K562 (cell line): Measurements from ENCODE around the gene CFD. TPM values are rescaled to one million over a fixed set of nuclear protein-coding genes. Genes with fewer than 3 reads are reported as not detected.

Experiments
- CBFA2T2 ChIP-seq: fragments of 450-650 bp; conservative IDR thresholded peaks from 2 replicates; pipeline ENCODE4 v1.6.1; 2017; ENCODE audit warnings: mild to moderate bottlenecking
- DPF2 ChIP-seq: fragments of 450-650 bp; IDR thresholded peaks from 2 replicates; pipeline ENCODE4 v1.6.1; 2016
- GTF2E2 ChIP-seq: fragments of 200-800 bp; sonication (Bioruptor generic); IDR thresholded peaks from 2 replicates; pipeline ENCODE4 v1.6.1; 2016; ENCODE audit warnings: missing genetic modification characterization, missing compliant biosample characterization
- MCM5 ChIP-seq: fragments of 450-650 bp; IDR thresholded peaks from 2 replicates; pipeline ENCODE4 v1.6.1; 2016; ENCODE audit warnings: low read depth
- NFE2L1 ChIP-seq: fragments of 450-650 bp; IDR thresholded peaks from 2 replicates; pipeline ENCODE4 v1.6.1; 2016; ENCODE audit warnings: missing genetic modification characterization, low read depth, mild to moderate bottlenecking, missing compliant biosample characterization, moderate library complexity, borderline replicate concordance
- NRF1 ChIP-seq, 2 experiments: fragments of 450-650 bp; IDR thresholded peaks in 1 of 2; conservative IDR thresholded peaks in 1 of 2; 2 replicates each; pipeline ENCODE4 v1.6.1; 2014; ENCODE audit warnings: mild to moderate bottlenecking in 2 of 2
- PRMT5 ChIP-seq: sonication (generic); formaldehyde crosslinking; IDR thresholded peaks from 2 replicates; pipeline ENCODE4 v1.5.0; 2020; ENCODE audit warnings: missing genetic modification reagents
- RCOR1 ChIP-seq, 2 experiments: IDR thresholded peaks; 2 replicates each; pipeline ENCODE4 v1.6.1; 2012; ENCODE audit warnings: low read depth in 2 of 2, low read length in 2 of 2, borderline replicate concordance in 1 of 2, improper control_type of control experiment in 1 of 2
- RHOXF2B ChIP-seq: fragments of 250-450 bp; sonication (Bioruptor Pico); conservative IDR thresholded peaks from 2 replicates; pipeline ENCODE4 v1.5.1; 2021
- RUNX1 ChIP-seq: sonication (generic); IDR thresholded peaks from 2 replicates; pipeline ENCODE4 v1.6.1; 2016; ENCODE audit warnings: antibody characterized with exemption, low read depth
- SAFB ChIP-seq: fragments of 200-400 bp; formaldehyde crosslinking; IDR thresholded peaks from 2 replicates; pipeline ENCODE4 v1.6.1; 2017; ENCODE audit warnings: low read depth, low read length, borderline replicate concordance
- SP2 ChIP-seq: IDR thresholded peaks from 2 replicates; pipeline ENCODE4 v1.6.1; 2011; ENCODE audit warnings: mild to moderate bottlenecking, low read depth, low read length, moderate library complexity; ENCODE audit not compliant: poor library complexity, severe bottlenecking; ENCODE audit errors: extremely low read depth
- TEAD1 ChIP-seq, 2 experiments: fragments of 450-650 bp in 1 of 2; sonication (generic) in 1 of 2; formaldehyde crosslinking; IDR thresholded peaks; 2 replicates each; pipeline versions ENCODE4 v1.4.0 to v1.8.0; 2020 to 2022; ENCODE audit warnings: mild to moderate bottlenecking in 2 of 2, missing genetic modification reagents in 1 of 2
- ZNF165 ChIP-seq: fragments of 250-450 bp; sonication (Bioruptor Pico); IDR thresholded peaks from 2 replicates; pipeline ENCODE4 v1.4.0; 2020; ENCODE audit warnings: borderline replicate concordance
- ZNF384 ChIP-seq: IDR thresholded peaks from 2 replicates; pipeline ENCODE4 v1.6.1; 2012; ENCODE audit warnings: low read depth, low read length, improper control_type of control experiment
- ZNF444 ChIP-seq: fragments of 250-450 bp; sonication (Bioruptor Pico); IDR thresholded peaks from 2 replicates; pipeline ENCODE4 v1.4.0; 2020; ENCODE audit warnings: mild to moderate bottlenecking, moderate library complexity
- ZNF644 ChIP-seq: fragments of 200-800 bp; sonication (Bioruptor generic); IDR thresholded peaks from 2 replicates; pipeline ENCODE4 v1.6.1; 2016; ENCODE audit warnings: low read depth, missing genetic modification characterization, missing compliant biosample characterization
- polyA plus RNA-seq, 8 experiments: library from polyadenylated mRNA; depleted of rRNA in 4 of 8; stranded (reverse) in 5 of 8; unstranded in 3 of 8; fragments of >200 nt; fragmentation: Nextera tagmentation in 2 of 8; fragmentation: Illumina TruSeq in 1 of 8; extraction: Ambion mirVana in 2 of 8; extraction: Trizol in 1 of 8; gene quantifications; 2 replicates each; pipeline versions ENCODE4 v1.2.1 to v1.2.3, GENCODE V29; 2011 to 2014; ENCODE audit warnings: inconsistent platforms in 1 of 8, missing spikeins in 1 of 8
- total RNA-seq, 7 experiments: library from RNA; depleted of rRNA in 6 of 7; stranded (reverse); fragments of >200 nt in 6 of 7; fragmentation: Illumina TruSeq in 2 of 7; extraction: Trizol in 2 of 7; gene quantifications; 2 replicates each; pipeline versions ENCODE4 v1.2.1 to v1.2.3, GENCODE V29; 2011 to 2021; ENCODE audit warnings: low replicate concordance in 1 of 7
- TF ChIP-seq, protein P1 (sequence below): sonication (generic); formaldehyde crosslinking; IDR thresholded peaks from 2 replicates; pipeline ENCODE4 v1.8.1; 2023; ENCODE audit warnings: mild to moderate bottlenecking, missing genetic modification reagents
- TF ChIP-seq, protein P2 (sequence below): sonication (generic); formaldehyde crosslinking; IDR thresholded peaks from 2 replicates; pipeline ENCODE4 v1.8.0; 2022; ENCODE audit warnings: mild to moderate bottlenecking, missing genetic modification reagents
- TF ChIP-seq, protein P3 (sequence below): sonication (generic); formaldehyde crosslinking; IDR thresholded peaks from 2 replicates; pipeline ENCODE4 v1.8.0; 2022; ENCODE audit warnings: missing genetic modification reagents, mild to moderate bottlenecking, borderline replicate concordance
- TF ChIP-seq, protein P4 (sequence below): fragments of 450-650 bp; IDR thresholded peaks from 2 replicates; pipeline ENCODE4 v1.6.1; 2018; ENCODE audit not compliant: partially characterized antibody

The CFD gene
- total and polyA plus RNA-seq, 9 of the 15 experiments (the other 6 are each of a cell fraction or from before 2014, with no cell fraction given) = 0.52 to 59.4 (median 7.6) TPM

DNA sequence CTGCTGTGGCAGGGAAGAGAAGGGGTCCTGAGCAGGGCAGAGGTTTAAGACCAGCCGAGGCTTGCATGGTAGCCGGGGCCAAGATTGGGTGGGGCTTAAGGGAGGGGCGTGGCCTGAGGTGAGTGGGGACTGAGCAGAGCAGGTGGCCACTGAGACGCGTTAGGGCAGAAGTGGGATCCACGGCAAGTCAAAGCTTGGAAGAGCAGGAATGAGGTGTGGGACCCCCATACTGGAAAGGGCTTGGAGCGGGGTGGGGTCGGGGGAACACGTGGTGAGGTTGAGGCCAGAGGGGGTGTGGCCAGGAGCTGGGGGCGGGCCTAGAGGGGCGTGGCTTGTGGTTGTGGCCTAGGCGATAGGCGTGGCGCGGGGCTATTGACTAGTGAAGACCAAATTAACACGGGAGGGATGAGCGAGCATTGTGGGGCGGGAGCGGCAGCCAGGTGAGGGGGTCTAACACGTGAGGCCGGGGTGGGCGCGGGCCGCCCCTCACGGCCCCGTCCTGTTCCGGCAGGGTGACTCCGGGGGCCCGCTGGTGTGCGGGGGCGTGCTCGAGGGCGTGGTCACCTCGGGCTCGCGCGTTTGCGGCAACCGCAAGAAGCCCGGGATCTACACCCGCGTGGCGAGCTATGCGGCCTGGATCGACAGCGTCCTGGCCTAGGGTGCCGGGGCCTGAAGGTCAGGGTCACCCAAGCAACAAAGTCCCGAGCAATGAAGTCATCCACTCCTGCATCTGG, 3.3 kb downstream of the CFD start (continued):
- TF ChIP-seq RHOXF2B = no peak
- peak in 1 of 2 experiments; percentile 26; a peak in 1 of 4 replicates for TF ChIP-seq TEAD1 (CRISPR knock-in tag; IDR thresholded peaks at IDR 0.05)
- TF ChIP-seq, protein P1, sequence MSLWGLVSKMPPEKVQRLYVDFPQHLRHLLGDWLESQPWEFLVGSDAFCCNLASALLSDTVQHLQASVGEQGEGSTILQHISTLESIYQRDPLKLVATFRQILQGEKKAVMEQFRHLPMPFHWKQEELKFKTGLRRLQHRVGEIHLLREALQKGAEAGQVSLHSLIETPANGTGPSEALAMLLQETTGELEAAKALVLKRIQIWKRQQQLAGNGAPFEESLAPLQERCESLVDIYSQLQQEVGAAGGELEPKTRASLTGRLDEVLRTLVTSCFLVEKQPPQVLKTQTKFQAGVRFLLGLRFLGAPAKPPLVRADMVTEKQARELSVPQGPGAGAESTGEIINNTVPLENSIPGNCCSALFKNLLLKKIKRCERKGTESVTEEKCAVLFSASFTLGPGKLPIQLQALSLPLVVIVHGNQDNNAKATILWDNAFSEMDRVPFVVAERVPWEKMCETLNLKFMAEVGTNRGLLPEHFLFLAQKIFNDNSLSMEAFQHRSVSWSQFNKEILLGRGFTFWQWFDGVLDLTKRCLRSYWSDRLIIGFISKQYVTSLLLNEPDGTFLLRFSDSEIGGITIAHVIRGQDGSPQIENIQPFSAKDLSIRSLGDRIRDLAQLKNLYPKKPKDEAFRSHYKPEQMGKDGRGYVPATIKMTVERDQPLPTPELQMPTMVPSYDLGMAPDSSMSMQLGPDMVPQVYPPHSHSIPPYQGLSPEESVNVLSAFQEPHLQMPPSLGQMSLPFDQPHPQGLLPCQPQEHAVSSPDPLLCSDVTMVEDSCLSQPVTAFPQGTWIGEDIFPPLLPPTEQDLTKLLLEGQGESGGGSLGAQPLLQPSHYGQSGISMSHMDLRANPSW (CRISPR knock-in tag) = no peak
- TF ChIP-seq ZNF444 (CRISPR knock-in tag) = no peak
- TF ChIP-seq ZNF384 = no peak
- no peak for TF ChIP-seq ZNF165 (CRISPR knock-in tag)
- TF ChIP-seq, protein P2, sequence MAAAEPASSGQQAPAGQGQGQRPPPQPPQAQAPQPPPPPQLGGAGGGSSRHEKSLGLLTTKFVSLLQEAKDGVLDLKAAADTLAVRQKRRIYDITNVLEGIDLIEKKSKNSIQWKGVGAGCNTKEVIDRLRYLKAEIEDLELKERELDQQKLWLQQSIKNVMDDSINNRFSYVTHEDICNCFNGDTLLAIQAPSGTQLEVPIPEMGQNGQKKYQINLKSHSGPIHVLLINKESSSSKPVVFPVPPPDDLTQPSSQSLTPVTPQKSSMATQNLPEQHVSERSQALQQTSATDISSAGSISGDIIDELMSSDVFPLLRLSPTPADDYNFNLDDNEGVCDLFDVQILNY (CRISPR knock-in tag) = no peak
- TF ChIP-seq RCOR1 (IDR thresholded peaks at IDR 0.05; ENCODE audit: borderline replicate concordance in 1 of 2, low read depth in 2 of 2, low read length in 2 of 2) = no peak
- peak; percentile 16; the same call in 1 of the 2 replicates for TF ChIP-seq DPF2
- TF ChIP-seq GTF2E2 (tag) = no peak
- TF ChIP-seq RUNX1 = no peak
- TF ChIP-seq, protein P3, sequence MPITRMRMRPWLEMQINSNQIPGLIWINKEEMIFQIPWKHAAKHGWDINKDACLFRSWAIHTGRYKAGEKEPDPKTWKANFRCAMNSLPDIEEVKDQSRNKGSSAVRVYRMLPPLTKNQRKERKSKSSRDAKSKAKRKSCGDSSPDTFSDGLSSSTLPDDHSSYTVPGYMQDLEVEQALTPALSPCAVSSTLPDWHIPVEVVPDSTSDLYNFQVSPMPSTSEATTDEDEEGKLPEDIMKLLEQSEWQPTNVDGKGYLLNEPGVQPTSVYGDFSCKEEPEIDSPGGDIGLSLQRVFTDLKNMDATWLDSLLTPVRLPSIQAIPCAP = no peak
- TF ChIP-seq, protein P4, sequence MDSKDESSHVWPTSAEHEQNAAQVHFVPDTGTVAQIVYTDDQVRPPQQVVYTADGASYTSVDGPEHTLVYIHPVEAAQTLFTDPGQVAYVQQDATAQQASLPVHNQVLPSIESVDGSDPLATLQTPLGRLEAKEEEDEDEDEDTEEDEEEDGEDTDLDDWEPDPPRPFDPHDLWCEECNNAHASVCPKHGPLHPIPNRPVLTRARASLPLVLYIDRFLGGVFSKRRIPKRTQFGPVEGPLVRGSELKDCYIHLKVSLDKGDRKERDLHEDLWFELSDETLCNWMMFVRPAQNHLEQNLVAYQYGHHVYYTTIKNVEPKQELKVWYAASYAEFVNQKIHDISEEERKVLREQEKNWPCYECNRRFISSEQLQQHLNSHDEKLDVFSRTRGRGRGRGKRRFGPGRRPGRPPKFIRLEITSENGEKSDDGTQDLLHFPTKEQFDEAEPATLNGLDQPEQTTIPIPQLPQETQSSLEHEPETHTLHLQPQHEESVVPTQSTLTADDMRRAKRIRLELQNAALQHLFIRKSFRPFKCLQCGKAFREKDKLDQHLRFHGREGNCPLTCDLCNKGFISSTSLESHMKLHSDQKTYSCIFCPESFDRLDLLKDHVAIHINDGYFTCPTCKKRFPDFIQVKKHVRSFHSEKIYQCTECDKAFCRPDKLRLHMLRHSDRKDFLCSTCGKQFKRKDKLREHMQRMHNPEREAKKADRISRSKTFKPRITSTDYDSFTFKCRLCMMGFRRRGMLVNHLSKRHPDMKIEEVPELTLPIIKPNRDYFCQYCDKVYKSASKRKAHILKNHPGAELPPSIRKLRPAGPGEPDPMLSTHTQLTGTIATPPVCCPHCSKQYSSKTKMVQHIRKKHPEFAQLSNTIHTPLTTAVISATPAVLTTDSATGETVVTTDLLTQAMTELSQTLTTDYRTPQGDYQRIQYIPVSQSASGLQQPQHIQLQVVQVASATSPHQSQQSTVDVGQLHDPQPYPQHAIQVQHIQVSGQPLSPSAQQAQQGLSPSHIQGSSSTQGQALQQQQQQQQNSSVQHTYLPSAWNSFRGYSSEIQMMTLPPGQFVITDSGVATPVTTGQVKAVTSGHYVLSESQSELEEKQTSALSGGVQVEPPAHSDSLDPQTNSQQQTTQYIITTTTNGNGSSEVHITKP = no peak
- TF ChIP-seq SAFB = peak; percentile 50; the same call in 1 of the 2 replicates
- TF ChIP-seq ZNF644 = no peak
- no peak for TF ChIP-seq SP2
- TF ChIP-seq PRMT5 = no peak
- peak; percentile 24 to 42; a peak in 2 of 4 replicates for TF ChIP-seq NRF1 (conservative IDR thresholded peaks at IDR 0.05 in 1 of 2, IDR thresholded peaks at IDR 0.05 in 1 of 2)
- TF ChIP-seq CBFA2T2 = no peak
- no peak for TF ChIP-seq MCM5
- TF ChIP-seq NFE2L1 (tag) = no peak
